HG02588 (cell line): ENCODE results near the gene WSB1.
A peak's percentile ranks its signal among the peaks of the same experiment; 100 is the strongest.

ENCODE experiments used
- ATAC-seq: cut with Tn5 transposase; IDR thresholded peaks from one replicate; pipeline ENCODE4 v1.9.1; 2021; ENCODE audit warnings: mild to moderate bottlenecking, moderate library complexity; ENCODE audit not compliant: unreplicated experiment

The WSB1 gene

GRCh38 chr17:27333410-27333980 is 39.6 kb downstream of the WSB1 start:
- ATAC-seq, result no peak

- no peak for ATAC-seq
These were observed 42.3 kb downstream of the WSB1 start for GRCh38 chr17:27336184-27336583.

GRCh38 chr17:27338536-27338985 is 44.6 kb downstream of the WSB1 start:
- peak; percentile 71 for ATAC-seq

- peak; percentile 17 for ATAC-seq
These were observed 45.4 kb downstream of the WSB1 start for GRCh38 chr17:27339198-27339835.

GRCh38 chr17:27339836-27340550 is 46.1 kb downstream of the WSB1 start:
- no peak for ATAC-seq

GRCh38 chr17:27340575-27340974 is 46.7 kb downstream of the WSB1 start:
- ATAC-seq, result no peak

GRCh38 chr17:27341041-27341471 is 47.1 kb downstream of the WSB1 start:
- ATAC-seq, result no peak

GRCh38 chr17:27342059-27342458 is 48.1 kb downstream of the WSB1 start:
- ATAC-seq, result no peak

GRCh38 chr17:27343294-27343693 is 49.4 kb downstream of the WSB1 start:
- ATAC-seq, result no peak

GRCh38 chr17:27343977-27344607 is 50.2 kb downstream of the WSB1 start:
- no peak for ATAC-seq

GRCh38 chr17:27345141-27345904 is 51.4 kb downstream of the WSB1 start:
- no peak for ATAC-seq

GRCh38 chr17:27346228-27346899 is 52.5 kb downstream of the WSB1 start:
- ATAC-seq, result no peak

GRCh38 chr17:27348196-27348595 is 54.3 kb downstream of the WSB1 start:
- ATAC-seq, result no peak

- ATAC-seq, result no peak
These were observed 55.7 kb downstream of the WSB1 start for GRCh38 chr17:27349540-27350021.

- no peak for ATAC-seq
These were observed 57.8 kb downstream of the WSB1 start for GRCh38 chr17:27351759-27352158.

GRCh38 chr17:27352448-27353032 is 58.6 kb downstream of the WSB1 start:
- no peak for ATAC-seq

GRCh38 chr17:27353033-27353460 is 59.1 kb downstream of the WSB1 start:
- no peak for ATAC-seq

- peak; percentile 71 for ATAC-seq
These were observed 59.6 kb downstream of the WSB1 start for GRCh38 chr17:27353461-27354050.

GRCh38 chr17:27354051-27354490 is 60.2 kb downstream of the WSB1 start:
- ATAC-seq, result no peak
